Measurements from ENCODE around the gene GMCL2.
"Not testable (repeated sequence)": the region's sequence is repeated elsewhere in the genome, so short reads cannot be mapped to it uniquely, and the experiment has no call there.

GMCL2 gene

GRCh38 chr5:178203670-178204181 lies 16.6 kb upstream of the GMCL2 start:
- Histone ChIP-seq H3K9me3 (replicated peaks; ENCODE audit: low read length) (no peaks in the 10 kb centered on the region), H3K9ac (ENCODE audit: low read depth, low read length) (peak overlapping the region; percentile 99), H3K27me3 (ENCODE audit: control insufficient read depth, insufficient read depth, low read length) (no peaks in the 10 kb centered on the region), H3K4me1 (ENCODE audit: control insufficient read depth, insufficient read depth, low read length) (peaks cover 22% of the 10 kb centered on the region), H3K36me3 (ENCODE audit: insufficient read depth, low read length) (peaks cover 34% of the 10 kb centered on the region), H3K4me2 (ENCODE audit: low read length) (peak overlapping the region; percentile 82), H3K4me3 (ENCODE audit: low read length) (peak overlapping the region; percentile 90)

- Histone ChIP-seq H3K9me3 (replicated peaks; ENCODE audit: low read length) (no peaks in the 10 kb centered on the region), H3K36me3 (ENCODE audit: insufficient read depth, low read length) (peaks cover 22% of the 10 kb centered on the region), H3K27me3 (ENCODE audit: control insufficient read depth, insufficient read depth, low read length) (no peaks in the 10 kb centered on the region), H3K4me3 (ENCODE audit: low read length) (no peak overlapping the region), H3K4me2 (ENCODE audit: low read length) (no peak overlapping the region), H3K4me1 (ENCODE audit: control insufficient read depth, insufficient read depth, low read length) (peaks cover 18% of the 10 kb centered on the region), H3K9ac (ENCODE audit: low read depth, low read length) (no peak overlapping the region)
These were observed 15.4 kb upstream of the GMCL2 start for GRCh38 chr5:178202541-178202940.

GRCh38 chr5:178201927-178202235 lies 14.7 kb upstream of the GMCL2 start:
- H3K4me2 ChIP-seq (ENCODE audit: low read length): no peak overlapping the region
- H3K4me3 ChIP-seq (ENCODE audit: low read length): no peak overlapping the region
- H3K36me3 ChIP-seq (ENCODE audit: insufficient read depth, low read length): peaks cover 16% of the 10 kb centered on the region
- no peaks in the 10 kb centered on the region for H3K27me3 ChIP-seq (ENCODE audit: control insufficient read depth, insufficient read depth, low read length)
- H3K9ac ChIP-seq (ENCODE audit: low read depth, low read length): no peak overlapping the region
- no peaks in the 10 kb centered on the region for H3K9me3 ChIP-seq (replicated peaks; ENCODE audit: low read length)
- H3K4me1 ChIP-seq (ENCODE audit: control insufficient read depth, insufficient read depth, low read length): peaks cover 12% of the 10 kb centered on the region

GRCh38 chr5:178201221-178201926 lies 14.2 kb upstream of the GMCL2 start:
- Histone ChIP-seq H3K9me3 (replicated peaks; ENCODE audit: low read length) (no peaks in the 10 kb centered on the region), H3K4me1 (ENCODE audit: control insufficient read depth, insufficient read depth, low read length) (peaks cover 7% of the 10 kb centered on the region), H3K4me2 (ENCODE audit: low read length) (no peak overlapping the region), H3K9ac (ENCODE audit: low read depth, low read length) (no peak overlapping the region), H3K36me3 (ENCODE audit: insufficient read depth, low read length) (peaks cover 11% of the 10 kb centered on the region), H3K4me3 (ENCODE audit: low read length) (no peak overlapping the region), H3K27me3 (ENCODE audit: control insufficient read depth, insufficient read depth, low read length) (peaks cover 1% of the 10 kb centered on the region)

- H3K9me3 ChIP-seq (replicated peaks; ENCODE audit: low read length): no peaks in the 10 kb centered on the region
- no peaks in the 10 kb centered on the region for H3K36me3 ChIP-seq (ENCODE audit: insufficient read depth, low read length)
- peaks cover 3% of the 10 kb centered on the region for H3K4me1 ChIP-seq (ENCODE audit: control insufficient read depth, insufficient read depth, low read length)
- no peak overlapping the region for H3K4me3 ChIP-seq (ENCODE audit: low read length)
- H3K9ac ChIP-seq (ENCODE audit: low read depth, low read length): no peak overlapping the region
- H3K4me2 ChIP-seq (ENCODE audit: low read length): no peak overlapping the region
- peaks cover 10% of the 10 kb centered on the region for H3K27me3 ChIP-seq (ENCODE audit: control insufficient read depth, insufficient read depth, low read length)
These were observed 12.6 kb upstream of the GMCL2 start for GRCh38 chr5:178199581-178200434.

- peaks cover 21% of the 10 kb centered on the region for H3K27me3 ChIP-seq (ENCODE audit: control insufficient read depth, insufficient read depth, low read length)
- no peak overlapping the region for H3K4me3 ChIP-seq (ENCODE audit: low read length)
- peaks cover 3% of the 10 kb centered on the region for H3K4me1 ChIP-seq (ENCODE audit: control insufficient read depth, insufficient read depth, low read length)
- no peaks in the 10 kb centered on the region for H3K36me3 ChIP-seq (ENCODE audit: insufficient read depth, low read length)
- no peak overlapping the region for H3K9ac ChIP-seq (ENCODE audit: low read depth, low read length)
- H3K4me2 ChIP-seq (ENCODE audit: low read length): no peak overlapping the region
- H3K9me3 ChIP-seq (replicated peaks; ENCODE audit: low read length): no peaks in the 10 kb centered on the region
These were observed 11.5 kb upstream of the GMCL2 start for GRCh38 chr5:178198706-178199105.

- H3K4me3 ChIP-seq (ENCODE audit: low read length); H3K9me3 ChIP-seq (replicated peaks; ENCODE audit: low read length); H3K4me2 ChIP-seq (ENCODE audit: low read length); H3K4me1 ChIP-seq (ENCODE audit: control insufficient read depth, insufficient read depth, low read length); H3K9ac ChIP-seq (ENCODE audit: low read depth, low read length); H3K36me3 ChIP-seq (ENCODE audit: insufficient read depth, low read length): not testable (repeated sequence)
- peaks cover 27% of the 10 kb centered on the region for H3K27me3 ChIP-seq (ENCODE audit: control insufficient read depth, insufficient read depth, low read length)
These were observed 11.0 kb upstream of the GMCL2 start for GRCh38 chr5:178198151-178198550.

- Histone ChIP-seq H3K36me3 (ENCODE audit: insufficient read depth, low read length) (no peaks in the 10 kb centered on the region), H3K4me3 (ENCODE audit: low read length) (no peak overlapping the region), H3K9me3 (replicated peaks; ENCODE audit: low read length) (no peaks in the 10 kb centered on the region), H3K4me2 (ENCODE audit: low read length) (no peak overlapping the region), H3K27me3 (ENCODE audit: control insufficient read depth, insufficient read depth, low read length) (peaks cover 33% of the 10 kb centered on the region), H3K4me1 (ENCODE audit: control insufficient read depth, insufficient read depth, low read length) (peaks cover 3% of the 10 kb centered on the region), H3K9ac (ENCODE audit: low read depth, low read length) (no peak overlapping the region)
These were observed 9.8 kb upstream of the GMCL2 start for GRCh38 chr5:178196986-178197385.

- Histone ChIP-seq H3K4me1 (ENCODE audit: control insufficient read depth, insufficient read depth, low read length) (no peaks in the 10 kb centered on the region), H3K9ac (ENCODE audit: low read depth, low read length) (no peak overlapping the region), H3K27me3 (ENCODE audit: control insufficient read depth, insufficient read depth, low read length) (peaks cover 33% of the 10 kb centered on the region)
These were observed 9.2 kb upstream of the GMCL2 start for GRCh38 chr5:178196281-178196812.

GRCh38 chr5:178194026-178194425 lies 6.9 kb upstream of the GMCL2 start:
- Histone ChIP-seq H3K4me2 (ENCODE audit: low read length) (no peak overlapping the region), H3K4me3 (ENCODE audit: low read length) (no peak overlapping the region), H3K4me1 (ENCODE audit: control insufficient read depth, insufficient read depth, low read length) (no peaks in the 10 kb centered on the region), H3K9ac (ENCODE audit: low read depth, low read length) (no peak overlapping the region), H3K36me3 (ENCODE audit: insufficient read depth, low read length) (no peaks in the 10 kb centered on the region), H3K9me3 (replicated peaks; ENCODE audit: low read length) (no peaks in the 10 kb centered on the region), H3K27me3 (ENCODE audit: control insufficient read depth, insufficient read depth, low read length) (peaks cover 33% of the 10 kb centered on the region)

More at GRCh38 chr5:178196281-178196812, 9.2 kb upstream of the GMCL2 start:
- Histone ChIP-seq H3K9me3 (replicated peaks; ENCODE audit: low read length) (no peaks in the 10 kb centered on the region), H3K4me3 (ENCODE audit: low read length) (no peak overlapping the region), H3K36me3 (ENCODE audit: insufficient read depth, low read length) (no peaks in the 10 kb centered on the region), H3K4me2 (ENCODE audit: low read length) (no peak overlapping the region)

GRCh38 chr5:178193251-178193809 lies 6.2 kb upstream of the GMCL2 start:
- Histone ChIP-seq H3K4me1 (ENCODE audit: control insufficient read depth, insufficient read depth, low read length) (no peaks in the 10 kb centered on the region), H3K4me3 (ENCODE audit: low read length) (no peak overlapping the region), H3K9me3 (replicated peaks; ENCODE audit: low read length) (no peaks in the 10 kb centered on the region), H3K4me2 (ENCODE audit: low read length) (no peak overlapping the region), H3K9ac (ENCODE audit: low read depth, low read length) (no peak overlapping the region), H3K36me3 (ENCODE audit: insufficient read depth, low read length) (no peaks in the 10 kb centered on the region), H3K27me3 (ENCODE audit: control insufficient read depth, insufficient read depth, low read length) (peaks cover 33% of the 10 kb centered on the region)
